ENCODE measurements around the gene ATP8B4. TPM values are rescaled to one million over a fixed set of nuclear protein-coding genes. Genes with fewer than 3 reads are reported as not detected.

Gene ATP8B4
- total and polyA plus RNA-seq, 2 of the 8 experiments (the other 6 are each of a cell fraction or from before 2014, with no cell fraction given), result 0.17 to 0.24 TPM

DNA sequence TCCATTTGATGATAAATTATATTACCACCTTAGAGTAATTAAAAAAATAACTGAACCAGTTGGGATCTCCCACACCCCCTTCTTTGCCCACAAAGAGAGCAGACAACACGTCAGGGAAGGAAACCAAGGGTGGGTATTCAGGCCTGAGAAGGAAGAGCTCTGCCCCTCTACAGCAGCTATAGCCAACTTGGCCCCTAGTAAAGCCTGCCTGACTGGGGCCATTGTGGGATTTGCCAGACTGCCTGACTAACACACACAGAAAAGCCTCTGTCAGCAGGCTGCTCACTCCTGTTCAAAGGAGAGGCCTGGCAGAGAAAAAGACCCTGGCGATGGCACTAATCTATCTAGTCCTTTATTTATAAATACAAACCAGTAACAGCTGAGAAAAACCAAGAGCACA, 41.4 kb downstream of the ATP8B4 start (continued):
- TF ChIP-seq, protein P1, sequence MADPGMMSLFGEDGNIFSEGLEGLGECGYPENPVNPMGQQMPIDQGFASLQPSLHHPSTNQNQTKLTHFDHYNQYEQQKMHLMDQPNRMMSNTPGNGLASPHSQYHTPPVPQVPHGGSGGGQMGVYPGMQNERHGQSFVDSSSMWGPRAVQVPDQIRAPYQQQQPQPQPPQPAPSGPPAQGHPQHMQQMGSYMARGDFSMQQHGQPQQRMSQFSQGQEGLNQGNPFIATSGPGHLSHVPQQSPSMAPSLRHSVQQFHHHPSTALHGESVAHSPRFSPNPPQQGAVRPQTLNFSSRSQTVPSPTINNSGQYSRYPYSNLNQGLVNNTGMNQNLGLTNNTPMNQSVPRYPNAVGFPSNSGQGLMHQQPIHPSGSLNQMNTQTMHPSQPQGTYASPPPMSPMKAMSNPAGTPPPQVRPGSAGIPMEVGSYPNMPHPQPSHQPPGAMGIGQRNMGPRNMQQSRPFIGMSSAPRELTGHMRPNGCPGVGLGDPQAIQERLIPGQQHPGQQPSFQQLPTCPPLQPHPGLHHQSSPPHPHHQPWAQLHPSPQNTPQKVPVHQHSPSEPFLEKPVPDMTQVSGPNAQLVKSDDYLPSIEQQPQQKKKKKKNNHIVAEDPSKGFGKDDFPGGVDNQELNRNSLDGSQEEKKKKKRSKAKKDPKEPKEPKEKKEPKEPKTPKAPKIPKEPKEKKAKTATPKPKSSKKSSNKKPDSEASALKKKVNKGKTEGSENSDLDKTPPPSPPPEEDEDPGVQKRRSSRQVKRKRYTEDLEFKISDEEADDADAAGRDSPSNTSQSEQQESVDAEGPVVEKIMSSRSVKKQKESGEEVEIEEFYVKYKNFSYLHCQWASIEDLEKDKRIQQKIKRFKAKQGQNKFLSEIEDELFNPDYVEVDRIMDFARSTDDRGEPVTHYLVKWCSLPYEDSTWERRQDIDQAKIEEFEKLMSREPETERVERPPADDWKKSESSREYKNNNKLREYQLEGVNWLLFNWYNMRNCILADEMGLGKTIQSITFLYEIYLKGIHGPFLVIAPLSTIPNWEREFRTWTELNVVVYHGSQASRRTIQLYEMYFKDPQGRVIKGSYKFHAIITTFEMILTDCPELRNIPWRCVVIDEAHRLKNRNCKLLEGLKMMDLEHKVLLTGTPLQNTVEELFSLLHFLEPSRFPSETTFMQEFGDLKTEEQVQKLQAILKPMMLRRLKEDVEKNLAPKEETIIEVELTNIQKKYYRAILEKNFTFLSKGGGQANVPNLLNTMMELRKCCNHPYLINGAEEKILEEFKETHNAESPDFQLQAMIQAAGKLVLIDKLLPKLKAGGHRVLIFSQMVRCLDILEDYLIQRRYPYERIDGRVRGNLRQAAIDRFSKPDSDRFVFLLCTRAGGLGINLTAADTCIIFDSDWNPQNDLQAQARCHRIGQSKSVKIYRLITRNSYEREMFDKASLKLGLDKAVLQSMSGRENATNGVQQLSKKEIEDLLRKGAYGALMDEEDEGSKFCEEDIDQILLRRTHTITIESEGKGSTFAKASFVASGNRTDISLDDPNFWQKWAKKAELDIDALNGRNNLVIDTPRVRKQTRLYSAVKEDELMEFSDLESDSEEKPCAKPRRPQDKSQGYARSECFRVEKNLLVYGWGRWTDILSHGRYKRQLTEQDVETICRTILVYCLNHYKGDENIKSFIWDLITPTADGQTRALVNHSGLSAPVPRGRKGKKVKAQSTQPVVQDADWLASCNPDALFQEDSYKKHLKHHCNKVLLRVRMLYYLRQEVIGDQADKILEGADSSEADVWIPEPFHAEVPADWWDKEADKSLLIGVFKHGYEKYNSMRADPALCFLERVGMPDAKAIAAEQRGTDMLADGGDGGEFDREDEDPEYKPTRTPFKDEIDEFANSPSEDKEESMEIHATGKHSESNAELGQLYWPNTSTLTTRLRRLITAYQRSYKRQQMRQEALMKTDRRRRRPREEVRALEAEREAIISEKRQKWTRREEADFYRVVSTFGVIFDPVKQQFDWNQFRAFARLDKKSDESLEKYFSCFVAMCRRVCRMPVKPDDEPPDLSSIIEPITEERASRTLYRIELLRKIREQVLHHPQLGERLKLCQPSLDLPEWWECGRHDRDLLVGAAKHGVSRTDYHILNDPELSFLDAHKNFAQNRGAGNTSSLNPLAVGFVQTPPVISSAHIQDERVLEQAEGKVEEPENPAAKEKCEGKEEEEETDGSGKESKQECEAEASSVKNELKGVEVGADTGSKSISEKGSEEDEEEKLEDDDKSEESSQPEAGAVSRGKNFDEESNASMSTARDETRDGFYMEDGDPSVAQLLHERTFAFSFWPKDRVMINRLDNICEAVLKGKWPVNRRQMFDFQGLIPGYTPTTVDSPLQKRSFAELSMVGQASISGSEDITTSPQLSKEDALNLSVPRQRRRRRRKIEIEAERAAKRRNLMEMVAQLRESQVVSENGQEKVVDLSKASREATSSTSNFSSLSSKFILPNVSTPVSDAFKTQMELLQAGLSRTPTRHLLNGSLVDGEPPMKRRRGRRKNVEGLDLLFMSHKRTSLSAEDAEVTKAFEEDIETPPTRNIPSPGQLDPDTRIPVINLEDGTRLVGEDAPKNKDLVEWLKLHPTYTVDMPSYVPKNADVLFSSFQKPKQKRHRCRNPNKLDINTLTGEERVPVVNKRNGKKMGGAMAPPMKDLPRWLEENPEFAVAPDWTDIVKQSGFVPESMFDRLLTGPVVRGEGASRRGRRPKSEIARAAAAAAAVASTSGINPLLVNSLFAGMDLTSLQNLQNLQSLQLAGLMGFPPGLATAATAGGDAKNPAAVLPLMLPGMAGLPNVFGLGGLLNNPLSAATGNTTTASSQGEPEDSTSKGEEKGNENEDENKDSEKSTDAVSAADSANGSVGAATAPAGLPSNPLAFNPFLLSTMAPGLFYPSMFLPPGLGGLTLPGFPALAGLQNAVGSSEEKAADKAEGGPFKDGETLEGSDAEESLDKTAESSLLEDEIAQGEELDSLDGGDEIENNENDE (IDR thresholded peaks at IDR 0.05; ENCODE audit: insufficient replicate concordance, low read length), result no peak
- TF ChIP-seq EZH2 (IDR thresholded peaks at IDR 0.05; ENCODE audit: low read depth, low read length, severe bottlenecking) (no peak), SUZ12 (IDR thresholded peaks at IDR 0.05; ENCODE audit: low read length) (no peak), JUN (IDR thresholded peaks at IDR 0.05; ENCODE audit: low read depth, low read length) (no peak)
